GM10266 (cell line): ENCODE measurements around the gene TTLL8.

ENCODE experiments used
- DNase-seq: peaks from one replicate; pipeline ENCODE4 v3.0.0; 2012; ENCODE audit errors: extremely low spot score
- CTCF ChIP-seq: IDR thresholded peaks from 2 replicates; pipeline ENCODE4 v1.5.1; 2012; ENCODE audit warnings: mild to moderate bottlenecking, low read depth; ENCODE audit not compliant: control insufficient read depth, insufficient read depth; ENCODE audit errors: missing control alignments

Gene TTLL8

GRCh38 chr22:50086526-50086925 is 28.4 kb upstream of the TTLL8 start:
- no peak for DNase-seq
- no peak for TF ChIP-seq CTCF

GRCh38 chr22:50085211-50085972 is 27.3 kb upstream of the TTLL8 start, which contains the start of gene MLC1:
Gene MLC1, minus strand, starts transcription at chr22:50085426. Its CDS starts 524 bp downstream, at chr22:50084902.
- no peak for TF ChIP-seq CTCF
- DNase-seq: peak; percentile 54

GRCh38 chr22:50084614-50085021 is 26.5 kb upstream of the TTLL8 start:
- DNase-seq: no peak
- no peak for TF ChIP-seq CTCF

- no peak for TF ChIP-seq CTCF
- DNase-seq: no peak
These were observed 26.0 kb upstream of the TTLL8 start for GRCh38 chr22:50084080-50084477.

- DNase-seq: no peak
- TF ChIP-seq CTCF: no peak
These were observed 25.5 kb upstream of the TTLL8 start for GRCh38 chr22:50083462-50084079.

- DNase-seq: peak; percentile 8
- no peak for TF ChIP-seq CTCF
These were observed 24.9 kb upstream of the TTLL8 start for GRCh38 chr22:50082961-50083461.

- no peak for TF ChIP-seq CTCF
- DNase-seq: peak; percentile 12
These were observed 24.2 kb upstream of the TTLL8 start for GRCh38 chr22:50082197-50082715.
